ENCODE data around the gene RNF144A.

RNF144A gene

DNA sequence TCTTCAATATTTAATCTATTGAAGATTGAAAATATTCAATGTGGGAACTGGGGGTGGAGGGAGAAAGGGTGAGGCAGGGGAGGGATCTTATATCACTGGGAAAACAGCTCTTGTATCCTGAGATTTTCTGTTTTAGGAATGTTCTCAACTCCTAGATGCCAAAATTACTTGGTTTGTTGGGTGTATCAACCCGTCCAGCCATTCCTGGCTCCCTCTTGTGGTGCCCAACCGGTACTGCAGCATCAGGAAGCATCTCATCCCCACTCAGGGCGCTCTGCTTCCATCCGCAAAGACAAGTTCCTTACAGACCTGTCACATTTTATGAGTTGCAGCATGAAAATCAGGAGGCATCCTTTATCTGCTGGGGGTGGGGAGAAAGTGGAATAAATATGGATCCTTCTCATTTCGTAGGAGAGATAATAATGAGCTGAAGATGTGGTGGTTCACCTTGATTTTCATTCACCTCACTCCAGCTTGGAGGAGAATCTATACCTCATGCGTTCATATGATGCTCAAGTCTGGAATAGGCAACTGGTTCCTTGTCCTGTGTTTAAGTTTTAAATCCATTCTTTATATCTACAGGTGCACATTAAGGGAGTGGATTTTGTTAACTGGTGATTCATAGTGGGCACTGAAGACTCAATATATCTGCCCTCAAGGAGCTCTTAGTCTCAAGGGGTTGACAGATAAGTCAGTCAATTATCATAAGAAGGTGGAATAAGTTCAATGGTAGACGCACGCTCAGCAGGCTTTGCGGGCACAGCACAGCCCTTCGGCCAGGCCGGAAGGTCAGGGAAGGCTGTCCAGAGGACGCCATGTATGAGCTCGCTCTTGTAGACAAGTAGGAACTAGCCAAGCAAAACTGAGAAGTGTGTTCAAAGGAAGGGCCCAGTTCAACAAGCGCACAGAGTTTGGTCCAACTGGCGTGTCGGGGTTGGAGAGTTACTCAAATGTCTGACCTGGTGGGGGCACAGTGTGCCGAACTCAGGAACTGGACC is 127.3 kb downstream of the RNF144A start:
- peak; percentile 36 for DNase-seq (ENCODE audit: low spot score)

DNA sequence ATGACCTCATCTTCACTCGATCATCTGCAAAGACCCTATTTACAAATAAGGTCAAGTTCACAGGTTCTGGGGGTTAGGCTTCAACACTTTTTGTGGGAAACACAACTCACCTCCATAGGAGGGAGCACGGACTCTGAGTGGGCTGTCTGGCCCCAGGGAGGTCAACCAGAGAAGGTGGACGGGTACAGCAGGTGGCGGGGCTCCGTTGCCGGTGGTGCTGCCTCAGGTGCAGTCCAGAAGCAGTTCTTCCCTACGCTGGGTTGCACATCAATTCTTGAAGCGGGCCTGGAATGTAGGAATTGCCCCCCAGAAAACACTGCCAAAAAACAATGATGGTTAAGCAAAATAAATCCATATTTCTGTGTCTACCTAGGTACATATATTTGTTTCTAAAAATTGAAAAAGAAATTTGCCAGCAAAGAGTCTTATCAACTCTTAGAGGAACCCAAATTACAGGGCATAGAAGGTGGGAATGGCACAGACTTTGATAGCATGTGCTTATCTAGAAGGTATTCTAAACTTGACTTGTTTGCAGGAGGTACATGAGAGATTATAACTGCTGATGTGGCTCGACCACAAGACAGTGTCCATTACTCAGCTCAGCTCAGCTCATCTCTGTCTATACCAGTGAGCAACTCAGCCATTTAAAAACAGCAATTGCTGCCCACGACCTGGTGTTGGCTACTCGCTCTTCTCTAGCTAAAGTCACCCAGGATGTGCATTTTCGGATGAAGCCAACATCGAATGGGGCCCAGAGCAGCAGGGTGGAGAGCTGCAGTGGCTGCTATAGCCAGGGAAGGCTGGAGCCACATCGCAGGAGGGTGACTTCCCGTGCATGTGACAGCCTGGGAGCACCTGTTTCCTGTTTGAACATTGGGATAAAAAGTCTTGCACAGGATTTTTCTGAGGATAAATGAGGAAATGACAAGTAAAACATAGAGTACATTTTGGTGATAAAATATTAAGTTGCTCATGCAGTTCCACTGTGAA is 128.7 kb downstream of the RNF144A start:
- no peak for DNase-seq (ENCODE audit: low spot score)

DNA sequence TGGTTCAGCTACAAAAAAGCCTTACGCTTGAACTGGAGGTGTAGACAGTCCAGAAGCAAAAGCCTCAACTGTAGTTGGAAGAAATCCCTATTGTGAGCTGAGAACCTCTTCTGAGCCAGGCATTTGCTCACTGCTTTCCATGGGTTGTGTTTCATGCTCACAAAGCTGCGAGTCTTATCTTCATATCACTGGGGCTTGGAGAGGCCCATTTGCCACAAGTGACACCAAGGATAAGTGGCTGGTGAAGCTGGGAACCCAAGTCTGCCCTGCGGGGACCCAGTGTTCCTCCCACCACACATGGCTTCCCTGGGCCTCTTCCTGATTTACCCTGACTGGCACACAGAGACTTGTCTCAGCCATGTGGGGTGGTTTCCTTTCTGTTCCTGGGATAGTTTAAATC is 130.4 kb downstream of the RNF144A start:
- DNase-seq (ENCODE audit: low spot score) = no peak

DNA sequence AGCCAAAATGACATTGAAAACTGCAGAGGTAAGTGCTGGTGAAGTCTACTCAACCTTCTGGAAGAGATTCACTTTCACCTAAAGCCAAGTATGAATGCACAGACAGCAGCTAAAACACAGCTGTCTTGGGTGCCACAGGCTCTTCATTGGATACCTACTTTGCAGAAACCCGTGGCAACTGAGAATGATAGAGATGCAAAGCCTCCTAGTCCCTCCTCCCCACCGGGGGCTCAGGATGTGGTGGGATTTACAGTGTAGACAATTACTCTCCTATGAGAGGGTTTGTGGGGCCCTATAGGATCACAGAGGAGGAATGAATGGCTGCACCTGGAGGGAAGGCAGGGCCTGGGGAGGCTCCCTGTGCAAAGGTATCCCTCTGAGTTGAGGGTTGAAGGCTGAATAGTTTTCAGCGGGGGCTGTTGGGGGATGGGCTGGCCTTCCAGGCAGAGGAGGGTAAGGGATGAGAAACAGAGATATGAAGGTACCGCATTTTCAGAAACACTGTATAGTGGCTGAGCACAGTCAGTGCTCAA is 131.6 kb downstream of the RNF144A start:
- DNase-seq (ENCODE audit: low spot score) = no peak

DNA sequence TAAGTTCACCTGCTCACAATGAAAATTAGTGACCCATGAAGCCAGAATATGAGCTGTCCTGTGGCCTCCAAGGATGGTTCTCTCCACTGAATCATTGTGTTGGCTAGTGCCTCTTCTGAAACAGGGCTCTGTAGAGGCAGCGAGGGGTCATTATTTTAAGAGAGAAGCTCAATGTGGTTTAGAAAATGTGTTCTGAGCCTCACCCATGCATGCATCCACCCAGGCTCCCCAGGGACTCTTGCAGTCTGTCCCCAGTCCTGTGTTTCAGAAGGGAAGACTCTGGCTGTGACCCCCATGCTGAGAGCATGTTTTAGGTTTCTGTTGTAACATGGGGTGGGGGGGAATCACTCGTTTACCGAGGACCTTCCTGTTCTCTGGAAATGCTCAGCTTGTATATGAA is 135.2 kb downstream of the RNF144A start:
- no peak for DNase-seq (ENCODE audit: low spot score)

DNA sequence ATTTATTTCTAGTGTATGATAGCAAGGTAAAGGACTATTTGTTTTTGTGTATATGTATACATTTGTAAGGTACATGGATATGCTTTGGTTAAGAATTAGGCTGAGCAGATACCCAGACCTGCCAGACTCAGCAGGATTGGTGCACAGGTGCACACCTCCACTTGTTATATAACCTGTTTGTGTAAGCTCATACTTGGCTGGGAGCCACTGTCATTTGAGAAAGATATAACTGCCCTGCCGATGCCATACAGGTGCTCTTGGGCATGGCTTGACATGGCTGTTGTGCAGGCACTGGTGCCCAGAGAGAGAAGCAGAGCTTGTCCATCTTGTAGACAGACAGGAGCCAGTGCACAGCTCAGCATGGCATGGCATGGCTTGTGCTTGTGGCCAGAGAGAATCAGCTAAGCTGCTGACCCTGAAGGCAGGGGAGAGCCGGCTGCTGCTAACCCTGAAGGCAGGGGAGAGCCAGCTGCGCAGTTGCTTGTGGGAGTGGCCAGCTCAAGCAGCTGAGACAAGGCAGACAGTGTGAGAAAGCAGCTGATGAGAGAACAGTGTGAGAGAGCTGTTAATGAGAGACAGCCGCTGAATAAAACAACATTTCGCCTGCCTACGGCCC is 136.5 kb downstream of the RNF144A start:
- DNase-seq (ENCODE audit: low spot score) = no peak

DNA sequence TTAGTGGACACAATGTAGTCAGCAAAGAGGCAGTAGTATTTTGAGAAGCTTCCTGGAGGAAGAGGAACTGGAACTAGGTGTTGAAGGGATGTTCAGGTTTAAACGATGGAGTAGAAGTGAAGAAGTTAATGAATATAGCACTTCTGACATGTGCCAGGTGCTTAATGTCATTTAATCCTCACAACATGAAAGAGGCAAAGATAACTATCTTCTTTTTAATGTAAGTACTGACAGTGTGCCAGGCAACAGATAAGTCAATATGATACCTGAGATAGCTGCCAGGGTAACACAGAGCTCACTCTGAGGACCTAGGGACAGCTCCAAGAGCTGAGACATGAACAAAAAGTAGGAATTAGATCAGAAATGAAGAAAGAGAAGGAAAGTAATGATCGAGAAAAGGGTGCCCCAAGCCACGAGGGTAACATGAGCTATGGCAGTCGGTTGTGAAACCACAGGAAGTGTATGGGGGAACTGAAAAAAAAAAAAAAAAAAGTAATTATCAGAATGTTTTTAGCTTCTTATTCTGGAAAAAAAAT is 140.7 kb downstream of the RNF144A start:
- DNase-seq (ENCODE audit: low spot score) = no peak

DNA sequence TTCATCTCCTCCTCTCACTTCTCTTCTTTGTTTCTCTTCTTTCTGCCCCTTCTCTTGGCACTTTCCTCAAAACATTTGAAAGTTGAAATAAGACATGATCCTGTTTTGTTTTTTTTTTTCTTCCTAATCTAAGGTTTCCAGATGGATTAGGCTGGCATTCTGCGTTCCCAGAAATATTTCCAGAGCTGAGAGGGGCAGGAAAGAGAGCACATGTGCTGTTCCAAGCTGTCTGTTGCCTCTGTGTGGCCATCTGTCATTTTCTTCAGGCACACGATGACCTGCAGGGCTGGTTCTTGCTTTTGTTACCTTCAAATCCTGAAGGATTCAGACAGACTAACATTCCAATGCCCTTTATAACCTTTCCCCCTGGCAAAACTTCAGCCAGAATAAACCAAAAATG is 142.9 kb downstream of the RNF144A start:
- no peak for DNase-seq (ENCODE audit: low spot score)

DNA sequence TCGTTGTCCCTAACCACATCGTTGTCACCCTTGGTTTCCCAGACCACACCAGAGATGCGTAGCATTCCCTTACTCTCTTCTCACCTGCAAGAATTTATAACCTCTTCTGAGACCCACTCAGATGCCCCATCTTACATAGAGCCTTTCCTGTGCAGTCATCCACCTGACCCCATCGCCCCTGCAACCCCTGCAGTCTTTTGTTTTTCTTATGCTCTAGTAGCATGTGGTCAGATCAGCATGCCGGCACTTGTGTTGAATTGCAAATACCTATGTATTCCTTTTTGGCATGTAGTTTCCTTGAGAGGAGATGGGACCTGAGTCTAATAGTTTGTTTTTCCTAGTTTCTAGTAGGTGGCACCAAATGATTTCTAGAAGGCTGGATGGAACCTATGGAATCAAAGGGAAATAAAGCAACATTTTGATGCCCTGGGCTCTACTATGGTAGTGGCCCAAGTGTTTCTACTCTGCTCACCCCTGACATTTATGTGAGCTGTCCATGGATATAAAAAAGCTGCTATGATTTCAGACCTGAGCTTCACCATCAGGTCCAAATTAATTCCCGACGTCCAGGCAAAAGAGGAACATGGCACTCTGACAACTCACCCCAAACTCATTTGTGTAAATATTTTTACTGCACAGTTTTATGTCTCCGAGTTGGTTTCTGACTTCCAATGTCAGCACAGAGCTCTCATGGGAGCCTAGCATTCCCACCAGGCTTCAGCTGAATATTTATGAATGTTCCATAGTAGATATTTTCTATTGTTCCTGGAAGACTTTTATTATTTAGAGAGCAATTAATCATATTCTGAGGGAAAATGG is 143.6 kb downstream of the RNF144A start:
- no peak for DNase-seq (ENCODE audit: low spot score)

DNA sequence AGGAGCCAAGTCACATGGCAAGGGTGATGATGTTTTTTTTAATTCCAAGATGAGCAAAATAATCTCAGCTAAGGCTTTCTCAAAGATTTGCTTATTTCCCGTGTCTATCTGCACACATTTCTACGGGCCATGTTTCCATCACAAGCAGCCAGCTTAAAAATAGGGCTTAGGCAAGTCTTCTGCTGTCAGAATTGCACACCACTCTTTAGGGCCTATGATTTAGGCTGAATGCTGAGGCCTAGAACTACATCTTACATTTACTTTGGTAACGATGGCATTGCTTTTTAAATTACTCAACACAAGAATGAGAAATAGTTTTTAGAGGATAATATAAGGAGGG is 144.2 kb downstream of the RNF144A start:
- DNase-seq (ENCODE audit: low spot score) = no peak

DNA sequence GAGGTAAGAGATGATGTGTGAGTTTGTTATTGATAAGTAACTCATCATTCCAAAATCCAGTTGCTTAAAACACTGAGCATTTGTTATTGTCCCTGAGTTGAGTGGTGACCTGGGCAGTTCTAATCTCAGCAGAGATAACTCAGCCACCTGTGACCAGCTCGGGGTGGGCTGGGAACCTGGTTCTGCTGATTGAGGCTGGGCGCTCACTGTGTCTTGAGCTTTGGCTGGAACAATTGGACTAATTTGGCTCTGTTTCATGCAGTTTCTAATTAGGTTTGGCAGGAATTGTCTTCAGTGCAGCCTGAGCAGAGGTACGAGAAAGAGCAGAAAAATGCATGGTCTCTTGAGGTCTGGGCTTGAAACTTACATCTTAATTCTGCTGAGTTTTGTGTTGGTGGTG is 144.7 kb downstream of the RNF144A start:
- DNase-seq (ENCODE audit: low spot score) = no peak

DNA sequence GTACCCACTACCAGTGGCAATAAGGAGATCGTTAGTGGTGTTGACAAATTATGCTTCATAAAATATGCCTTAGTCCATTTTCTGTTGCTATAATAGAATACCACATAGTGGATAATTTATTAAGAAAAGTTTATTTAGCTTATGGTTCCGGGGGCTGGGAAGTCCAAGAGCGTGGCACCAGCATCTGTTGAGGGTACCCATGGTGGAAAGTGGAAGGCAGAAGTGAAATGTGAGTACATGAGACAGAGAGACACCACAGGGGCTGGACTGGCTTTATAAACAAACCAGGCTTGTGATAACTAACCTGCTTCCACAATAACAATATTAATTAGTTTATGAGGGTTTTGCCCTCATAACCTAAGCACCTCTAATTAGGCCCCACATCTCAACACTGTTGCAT is 146.6 kb downstream of the RNF144A start:
- DNase-seq (ENCODE audit: low spot score) = no peak

DNA sequence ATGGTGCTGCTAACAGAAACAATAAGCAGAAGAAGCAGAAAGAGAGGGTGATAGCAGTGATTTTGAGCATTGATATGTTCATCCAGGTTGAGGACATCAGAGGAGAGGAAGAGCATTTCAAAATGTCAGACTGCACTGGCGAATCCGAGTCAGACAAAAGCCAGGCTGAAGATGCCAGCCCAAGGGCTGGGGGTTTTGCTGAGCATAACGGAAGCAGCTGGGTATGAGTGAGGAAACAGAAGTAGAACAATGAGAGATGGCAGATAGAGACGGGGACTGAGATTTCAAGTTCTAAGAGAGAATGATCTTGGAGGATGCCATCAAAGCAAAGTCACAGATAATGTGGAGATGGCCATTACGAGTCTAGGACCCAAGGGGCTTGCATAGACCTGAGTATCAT is 151.2 kb downstream of the RNF144A start:
- DNase-seq (ENCODE audit: low spot score) = no peak

DNA sequence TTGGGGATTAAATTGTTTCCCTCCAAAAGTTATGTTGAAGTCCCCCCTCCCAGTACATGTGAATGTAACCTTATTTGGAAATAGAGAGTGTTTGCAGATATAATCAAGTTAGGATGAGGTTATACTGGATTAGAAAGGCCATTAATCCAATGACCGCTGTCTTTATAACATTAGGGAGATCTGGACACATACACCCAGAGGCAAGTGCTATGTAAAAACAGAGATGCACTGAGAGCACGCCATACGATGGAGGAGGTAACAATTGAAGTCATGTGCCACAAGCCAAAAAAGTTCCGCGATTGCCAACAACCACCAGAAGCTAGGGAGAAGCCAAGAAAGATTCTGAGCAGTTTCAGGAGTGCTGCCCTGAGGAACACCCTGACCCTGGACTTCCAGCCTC is 153.3 kb downstream of the RNF144A start:
- no peak for DNase-seq (ENCODE audit: low spot score)

DNA sequence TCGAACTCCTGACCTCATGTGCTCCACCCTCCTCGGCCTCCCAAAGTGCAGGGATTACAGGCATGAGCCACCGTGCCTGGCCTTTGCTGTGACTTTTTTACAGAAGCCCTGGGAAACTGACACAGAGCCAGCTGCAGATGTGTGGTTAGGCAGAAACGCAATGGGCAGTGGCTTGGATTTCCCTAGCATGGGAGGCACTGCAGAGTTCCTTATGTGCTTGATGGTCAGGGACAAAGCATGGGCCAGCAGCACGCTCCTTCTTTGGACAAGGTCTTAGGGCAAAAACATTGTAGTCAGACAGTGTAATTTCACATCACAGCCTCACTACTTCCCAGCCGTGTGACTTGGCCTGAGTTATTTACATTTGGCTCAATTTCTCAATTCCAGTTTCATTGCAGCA is 153.9 kb downstream of the RNF144A start:
- no peak for DNase-seq (ENCODE audit: low spot score)

DNA sequence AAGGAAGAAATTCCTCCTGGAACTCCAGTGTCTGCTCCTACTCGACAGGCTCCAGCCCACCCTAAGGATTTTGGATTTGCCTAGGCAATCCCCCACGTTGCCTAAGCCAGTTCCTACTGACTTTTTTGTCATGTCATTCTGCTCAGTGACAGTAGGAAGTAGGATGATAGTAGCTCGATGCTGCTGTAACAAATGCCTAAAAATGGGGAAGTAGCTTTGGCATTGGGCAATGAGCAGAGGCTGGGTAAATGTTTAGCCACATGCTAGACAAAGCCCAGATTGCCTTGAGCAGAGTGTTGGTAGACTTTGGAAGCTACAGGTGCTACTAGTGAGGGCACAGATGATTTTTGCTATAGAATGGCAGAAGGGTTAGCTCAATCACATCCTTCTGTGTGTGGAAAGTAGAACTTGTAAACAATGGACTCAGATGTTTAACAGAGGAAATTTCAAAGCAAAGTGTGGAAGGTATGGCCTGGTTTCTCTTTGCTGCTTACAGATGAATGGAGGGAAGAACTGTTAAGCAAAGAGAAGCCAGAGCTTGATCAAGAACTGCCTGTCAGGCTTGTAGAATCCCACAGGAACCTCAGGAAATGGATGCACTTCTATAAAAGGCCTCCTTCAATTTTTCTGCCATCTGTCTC is 154.8 kb downstream of the RNF144A start:
- DNase-seq (ENCODE audit: low spot score) = no peak

DNA sequence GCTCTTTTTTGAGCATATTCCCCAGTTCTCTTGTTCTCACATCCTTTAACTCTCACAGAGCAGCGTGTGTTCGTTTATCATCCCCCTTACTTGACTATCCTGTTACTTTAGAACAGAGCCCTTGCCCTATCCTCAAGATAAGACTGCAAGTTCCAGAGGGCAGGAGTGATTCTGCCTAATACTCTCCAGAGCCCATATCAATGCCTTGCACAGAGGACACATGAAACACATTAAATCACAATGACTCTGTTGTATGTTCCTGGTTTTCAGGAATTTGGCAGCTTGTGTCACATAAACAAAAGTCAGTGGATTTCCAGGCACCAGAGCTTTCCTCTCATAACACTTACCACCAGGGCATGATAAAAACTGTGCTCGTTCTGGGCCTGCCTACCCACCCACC is 156.7 kb downstream of the RNF144A start:
- no peak for DNase-seq (ENCODE audit: low spot score)

DNA sequence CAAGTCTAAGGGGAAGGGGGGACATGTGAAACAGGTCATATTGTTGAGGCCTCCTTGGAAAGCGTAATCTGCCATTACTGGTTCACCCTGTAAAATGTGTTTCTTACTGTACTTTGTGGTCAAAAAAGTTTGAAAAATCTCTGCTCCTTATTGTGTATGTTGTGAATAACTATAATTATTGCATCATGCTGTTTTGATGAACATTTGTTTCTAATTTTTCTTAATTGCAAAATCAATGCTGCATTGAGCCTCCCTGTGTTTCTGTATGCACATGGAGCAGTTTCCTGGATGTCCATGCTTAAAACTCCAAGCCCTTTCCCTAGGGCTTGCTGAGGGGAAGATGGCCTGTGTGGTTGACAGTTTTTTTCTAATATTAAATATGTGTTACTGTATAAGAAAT is 158.6 kb downstream of the RNF144A start:
- DNase-seq (ENCODE audit: low spot score) = no peak

DNA sequence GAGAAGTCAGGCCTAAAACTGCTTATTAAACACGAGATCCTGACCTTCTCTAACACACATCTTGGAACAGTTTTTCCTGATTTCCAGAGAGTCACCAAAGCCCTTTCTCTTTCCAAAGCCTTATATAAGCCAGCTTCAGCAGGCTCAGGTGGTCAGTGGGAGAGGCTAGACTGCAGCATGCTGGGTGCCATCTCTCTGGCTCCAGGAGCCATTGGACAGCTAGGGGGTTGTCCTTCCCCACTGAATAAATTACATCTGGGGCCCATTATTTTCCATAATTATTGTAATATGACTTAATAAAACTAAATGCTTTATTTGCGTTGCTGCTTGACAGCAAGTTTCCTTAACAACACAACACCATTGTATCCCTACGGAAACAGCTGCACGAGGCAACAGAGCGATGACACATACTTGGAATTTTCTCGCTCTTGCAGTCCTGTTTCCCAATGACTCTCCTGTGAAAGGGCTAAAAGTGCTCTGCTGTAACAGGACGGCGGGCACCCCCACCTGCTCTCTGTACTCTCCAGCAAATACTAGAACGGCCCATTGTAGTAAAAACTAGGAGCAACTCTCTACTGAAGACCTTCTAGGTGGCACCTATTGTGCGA is 160.6 kb downstream of the RNF144A start:
- no peak for DNase-seq (ENCODE audit: low spot score)

All from SW480 (cell line).